PC-9 (cell line): ENCODE results near the gene GPC5. TPM values are rescaled to one million over a fixed set of nuclear protein-coding genes. Genes with fewer than 3 reads are reported as not detected.

Experiments used
- BruUV-seq: library from RNA; stranded (reverse); fragments of 400-500 nt; replicated peaks from 2 replicates; lab custom pipeline; 2021; lab: Mats Ljungman, UMichigan
- CTCF ChIA-PET: fragments of 300-600 bp; sonication (Branson Sonifier 250); formaldehyde crosslinking; loops from one replicate; lab custom pipeline; 2022; ENCODE audit warnings: antibody characterized with exemption; lab: Charles Lee
- POLR2A ChIA-PET: fragments of 300-600 bp; sonication (Branson Sonifier 250); formaldehyde crosslinking; loops from one replicate; lab custom pipeline; 2022; ENCODE audit warnings: antibody characterized with exemption; ENCODE audit not compliant: unreplicated experiment; lab: Charles Lee
- DNase-seq, 2 experiments: peaks; one replicate each; pipeline versions ENCODE4 v3.0.0 to v3.0.0-alpha.2; 2015 to 2022; ENCODE audit warnings: mixed read lengths in 1 of 2
- H2AFZ ChIP-seq: fragments of 200-600 bp; sonication (generic); 2 replicates; pipeline ENCODE4 v1.8.1; 2017; ENCODE audit warnings: antibody characterized with exemption
- H3F3A ChIP-seq: fragments of 200-600 bp; sonication (generic); 2 replicates; pipeline ENCODE4 v1.8.1; 2017; ENCODE audit warnings: antibody characterized with exemption, mild to moderate bottlenecking, low read depth; ENCODE audit not compliant: insufficient read depth
- H3K27ac ChIP-seq: fragments of 200-600 bp; sonication (generic); 2 replicates; pipeline ENCODE4 v1.6.1; 2016; ENCODE audit warnings: mixed run types
- H3K27me3 ChIP-seq: fragments of 200-600 bp; sonication (generic); 2 replicates; pipeline ENCODE4 v1.6.1; 2016; ENCODE audit warnings: low read depth, mixed run types; ENCODE audit not compliant: insufficient read depth
- H3K36me3 ChIP-seq: fragments of 200-600 bp; sonication (generic); 2 replicates; pipeline ENCODE4 v1.6.1; 2016; ENCODE audit warnings: low read depth, mixed run types
- H3K4me1 ChIP-seq: fragments of 200-600 bp; sonication (generic); replicated peaks from 2 replicates; pipeline ENCODE4 v1.6.1; 2016; ENCODE audit warnings: mixed run types; ENCODE audit not compliant: insufficient read depth
- H3K4me2 ChIP-seq: fragments of 200-600 bp; sonication (generic); 2 replicates; pipeline ENCODE4 v1.6.1; 2017; ENCODE audit warnings: mixed run types
- H3K4me3 ChIP-seq: fragments of 200-600 bp; sonication (generic); 2 replicates; pipeline ENCODE4 v1.6.1; 2016; ENCODE audit warnings: mixed run types
- H3K79me2 ChIP-seq: fragments of 200-600 bp; sonication (generic); 2 replicates; pipeline ENCODE4 v1.6.1; 2017; ENCODE audit warnings: low read depth, mixed run types
- H3K9me2 ChIP-seq: fragments of 200-600 bp; sonication (generic); 2 replicates; pipeline ENCODE4 v1.8.1; 2017; ENCODE audit warnings: mild to moderate bottlenecking; ENCODE audit not compliant: insufficient read depth
- H3K9me3 ChIP-seq: fragments of 200-600 bp; sonication (generic); 2 replicates; pipeline ENCODE4 v1.8.1; 2016; ENCODE audit warnings: low read depth; ENCODE audit not compliant: insufficient read depth
- H4K20me1 ChIP-seq: fragments of 200-600 bp; sonication (generic); 2 replicates; pipeline ENCODE4 v1.8.1; 2017; ENCODE audit not compliant: insufficient read depth
- EZH2 ChIP-seq: fragments of 200-600 bp; sonication (generic); IDR thresholded peaks from 2 replicates; pipeline ENCODE4 v1.8.0; 2017; ENCODE audit warnings: antibody characterized with exemption, low read depth
- intact Hi-C: fragments of 100-400 bp; cut with micrococcal nuclease; formaldehyde crosslinking; loops from one replicate; pipeline ENCODE4 v1.10.0; 2022; ENCODE audit not compliant: unreplicated experiment
- total RNA-seq: library from RNA; stranded (reverse); gene quantifications from 2 replicates; pipeline ENCODE4 v1.2.3, GENCODE V29; 2021
- TF ChIP-seq, protein P1 (sequence below): fragments of 200-600 bp; sonication (generic); conservative IDR thresholded peaks from 2 replicates; pipeline ENCODE4 v1.6.1; 2017; ENCODE audit warnings: mixed run types, antibody characterized with exemption, mild to moderate bottlenecking, moderate library complexity

GPC5 gene
- total RNA-seq, 1 experiment from 2014 or later: not detected

DNA sequence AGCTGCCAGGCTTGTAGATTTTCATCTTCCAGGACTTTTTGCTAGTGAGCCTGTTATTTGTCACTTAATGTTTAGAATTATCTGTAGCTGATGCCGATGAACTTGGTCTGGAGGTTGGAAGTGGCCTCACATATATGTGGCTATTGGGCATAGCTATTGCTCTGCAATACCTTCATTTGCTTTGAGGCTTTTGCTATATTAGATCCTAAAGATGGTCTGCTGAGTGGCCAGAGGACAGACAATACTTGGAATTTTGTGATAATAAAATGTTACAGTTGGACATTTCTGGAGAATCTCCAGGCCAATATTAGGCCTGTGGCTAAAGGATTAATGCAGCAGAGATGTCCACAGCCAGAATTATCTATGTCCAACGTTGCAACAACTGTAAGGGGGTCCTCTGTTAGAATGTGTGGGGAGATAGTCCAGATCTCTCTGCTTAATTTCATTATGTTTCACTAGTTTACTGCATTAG lies 222.3 kb downstream of the GPC5 start:
- ChIA-PET POLR2A (no interaction called here), CTCF (no interaction called here)
- BruUV-seq: no TSS peak
- Histone ChIP-seq H3K4me1 (no peaks in the 10 kb centered on the region), H3K27ac (no peak overlapping the region), H4K20me1 (no peaks in the 10 kb centered on the region), H3K4me3 (no peak overlapping the region), H3K9me3 (no peaks in the 10 kb centered on the region), H3K9me2 (no peaks in the 10 kb centered on the region), H2AFZ (no peak overlapping the region), H3K4me2 (no peak overlapping the region), H3F3A (no peaks in the 10 kb centered on the region), H3K36me3 (no peaks in the 10 kb centered on the region), H3K27me3 (no peaks in the 10 kb centered on the region), H3K79me2 (no peaks in the 10 kb centered on the region)
- no peak for DNase-seq
- intact Hi-C loops: no loop called here
- TF ChIP-seq EZH2: no peak
- TF ChIP-seq, protein P1, sequence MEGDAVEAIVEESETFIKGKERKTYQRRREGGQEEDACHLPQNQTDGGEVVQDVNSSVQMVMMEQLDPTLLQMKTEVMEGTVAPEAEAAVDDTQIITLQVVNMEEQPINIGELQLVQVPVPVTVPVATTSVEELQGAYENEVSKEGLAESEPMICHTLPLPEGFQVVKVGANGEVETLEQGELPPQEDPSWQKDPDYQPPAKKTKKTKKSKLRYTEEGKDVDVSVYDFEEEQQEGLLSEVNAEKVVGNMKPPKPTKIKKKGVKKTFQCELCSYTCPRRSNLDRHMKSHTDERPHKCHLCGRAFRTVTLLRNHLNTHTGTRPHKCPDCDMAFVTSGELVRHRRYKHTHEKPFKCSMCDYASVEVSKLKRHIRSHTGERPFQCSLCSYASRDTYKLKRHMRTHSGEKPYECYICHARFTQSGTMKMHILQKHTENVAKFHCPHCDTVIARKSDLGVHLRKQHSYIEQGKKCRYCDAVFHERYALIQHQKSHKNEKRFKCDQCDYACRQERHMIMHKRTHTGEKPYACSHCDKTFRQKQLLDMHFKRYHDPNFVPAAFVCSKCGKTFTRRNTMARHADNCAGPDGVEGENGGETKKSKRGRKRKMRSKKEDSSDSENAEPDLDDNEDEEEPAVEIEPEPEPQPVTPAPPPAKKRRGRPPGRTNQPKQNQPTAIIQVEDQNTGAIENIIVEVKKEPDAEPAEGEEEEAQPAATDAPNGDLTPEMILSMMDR: no peak

- no peaks in the 10 kb centered on the region for H3F3A ChIP-seq
- no peak for TF ChIP-seq EZH2
- TF ChIP-seq, protein P1: no peak
- no peak overlapping the region for H3K4me2 ChIP-seq
- no peaks in the 10 kb centered on the region for H3K9me3 ChIP-seq
- no TSS peak for BruUV-seq
- DNase-seq: no peak
- no peaks in the 10 kb centered on the region for H3K9me2 ChIP-seq
- ChIA-PET CTCF (no interaction called here), POLR2A (no interaction called here)
- intact Hi-C loops: no loop called here
- H3K4me1 ChIP-seq: no peaks in the 10 kb centered on the region
- no peaks in the 10 kb centered on the region for H3K36me3 ChIP-seq
- H3K79me2 ChIP-seq: no peaks in the 10 kb centered on the region
- no peak overlapping the region for H2AFZ ChIP-seq
- H3K4me3 ChIP-seq: no peak overlapping the region
- H3K27ac ChIP-seq: no peak overlapping the region
- H4K20me1 ChIP-seq: no peaks in the 10 kb centered on the region
- H3K27me3 ChIP-seq: no peaks in the 10 kb centered on the region
Observed at GRCh38 chr13:91621161-91621560, 222.7 kb downstream of the GPC5 start.

GRCh38 chr13:91621963-91622362 lies 223.5 kb downstream of the GPC5 start:
- CTCF ChIA-PET: no interaction called here
- Histone ChIP-seq H3K4me3 (no peak overlapping the region), H3K27me3 (no peaks in the 10 kb centered on the region), H3F3A (no peaks in the 10 kb centered on the region), H3K27ac (no peak overlapping the region), H4K20me1 (no peaks in the 10 kb centered on the region), H3K4me1 (no peaks in the 10 kb centered on the region), H3K4me2 (no peak overlapping the region), H3K9me2 (no peaks in the 10 kb centered on the region), H2AFZ (no peak overlapping the region), H3K79me2 (no peaks in the 10 kb centered on the region), H3K36me3 (no peaks in the 10 kb centered on the region), H3K9me3 (no peaks in the 10 kb centered on the region)
- POLR2A ChIA-PET: no interaction called here
- no TSS peak for BruUV-seq
- intact Hi-C loops: no loop called here
- TF ChIP-seq, protein P1: no peak
- TF ChIP-seq EZH2: no peak
- DNase-seq: no peak
